Breast epithelium (tissue), 4 donors: ENCODE results near the gene TAS2R60. TPM values are rescaled to one million over a fixed set of nuclear protein-coding genes. Genes with fewer than 3 reads are reported as not detected.

Source experiments
- DNase-seq, 2 donors: peaks; one replicate each; pipeline ENCODE4 v3.0.0-alpha.2; 2019; ENCODE audit warnings: low spot score in 2 of 2
- H3K27ac ChIP-seq, 2 donors: fragments of 200-600 bp; sonication (generic) in 1 of 2; one replicate each; pipeline ENCODE4 v1.5.1; 2016 to 2019; ENCODE audit warnings: mild to moderate bottlenecking in 1 of 2
- H3K27me3 ChIP-seq, 2 donors: fragments of 200-600 bp; sonication (generic) in 1 of 2; one replicate each; pipeline versions ENCODE4 v1.5.1 to v1.6.0; 2017 to 2019; ENCODE audit warnings: control low read depth in 1 of 2, mild to moderate bottlenecking in 1 of 2
- H3K36me3 ChIP-seq: fragments of 200-600 bp; one replicate; pipeline ENCODE4 v1.5.1; 2019
- H3K4me1 ChIP-seq, 2 donors: fragments of 200-600 bp; sonication (generic); one replicate each; pipeline ENCODE4 v1.5.1; 2016 to 2019; ENCODE audit warnings: control low read depth in 1 of 2
- H3K4me3 ChIP-seq, 3 donors: fragments of 200-600 bp; sonication (generic); 1 replicate in 2 of 3; 2 replicates in 1 of 3; pipeline ENCODE4 v1.5.1; 2016 to 2019; ENCODE audit warnings: mild to moderate bottlenecking in 3 of 3, moderate library complexity in 2 of 3
- H3K9me3 ChIP-seq, 2 donors: fragments of 200-600 bp; sonication (generic) in 1 of 2; one replicate each; pipeline ENCODE4 v1.5.1; 2016 to 2019; ENCODE audit warnings: control low read depth in 1 of 2
- CTCF ChIP-seq, 3 donors: fragments of 450-650 bp; IDR thresholded peaks; one replicate each; pipeline ENCODE4 v1.5.1; 2016 to 2017; ENCODE audit warnings: antibody characterized with exemption in 3 of 3, mild to moderate bottlenecking in 3 of 3, moderate library complexity in 3 of 3
- POLR2A ChIP-seq: fragments of 450-650 bp; IDR thresholded peaks from one replicate; pipeline ENCODE4 v1.6.1; 2016; ENCODE audit warnings: antibody characterized with exemption, mild to moderate bottlenecking, moderate library complexity
- POLR2AphosphoS5 ChIP-seq, 3 donors: sonication (generic); formaldehyde crosslinking; IDR thresholded peaks; one replicate each; pipeline ENCODE4 v1.6.1; 2017; ENCODE audit warnings: antibody characterized with exemption in 3 of 3
- intact Hi-C: fragments of 100-400 bp; cut with DNase I; formaldehyde crosslinking; loops from one replicate; pipeline ENCODE4 v1.15.1; 2023; ENCODE audit warnings: low total_unique reads
- total RNA-seq, 3 donors: library from RNA; depleted of rRNA; stranded (reverse); fragments of >200 nt; gene quantifications; one replicate each; pipeline ENCODE4 v1.1.0, GENCODE V29; 2016

Gene TAS2R60
- total RNA-seq, 3 donors from 2014 or later = 1.6 TPM; not detected in 2

DNA sequence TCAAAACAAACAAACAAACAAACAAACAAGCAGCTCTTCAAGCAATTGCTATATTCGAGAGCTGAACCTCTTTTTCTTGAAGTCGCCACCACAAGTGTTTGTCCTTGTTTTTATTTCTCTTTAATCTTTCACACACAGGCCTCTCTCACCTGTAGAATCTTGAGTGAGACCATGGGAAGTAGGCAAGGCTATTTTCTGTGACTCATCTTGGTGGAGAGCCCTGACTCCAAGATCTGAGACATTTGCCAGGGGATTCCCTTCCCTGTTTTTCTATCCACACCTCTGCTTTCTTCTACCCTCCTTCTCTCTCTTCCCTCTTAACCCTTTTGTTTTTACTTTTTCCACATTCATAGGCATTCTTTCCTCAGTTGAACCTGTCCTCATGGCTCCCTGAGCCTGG lies 8.0 kb upstream of the TAS2R60 start:
- no peaks in the 10 kb centered on the region for H3K27me3 ChIP-seq
- intact Hi-C loops = no loop called here
- H3K27ac ChIP-seq = no peak overlapping the region
- H3K4me3 ChIP-seq = no peak overlapping the region
- H3K9me3 ChIP-seq = no peaks in the 10 kb centered on the region
- DNase-seq = no peak
- no peaks in the 10 kb centered on the region for H3K4me1 ChIP-seq
- no peak for TF ChIP-seq CTCF (IDR thresholded peaks at IDR 0.05)
- no peaks in the 10 kb centered on the region for H3K36me3 ChIP-seq

GRCh38 chr7:143436325-143436946 lies 6.8 kb upstream of the TAS2R60 start:
- H3K9me3 ChIP-seq = no peaks in the 10 kb centered on the region
- no peaks in the 10 kb centered on the region for H3K36me3 ChIP-seq
- TF ChIP-seq POLR2A (no peak), CTCF (IDR thresholded peaks at IDR 0.05) (no peak), POLR2AphosphoS5 (IDR thresholded peaks at IDR 0.05) (no peak)
- intact Hi-C loops = no loop called here
- H3K4me1 ChIP-seq = no peaks in the 10 kb centered on the region
- H3K27me3 ChIP-seq = no peaks in the 10 kb centered on the region
- DNase-seq = no peak
- H3K27ac ChIP-seq = no peak overlapping the region
- H3K4me3 ChIP-seq = no peak overlapping the region

GRCh38 chr7:143437578-143437977 lies 5.7 kb upstream of the TAS2R60 start:
- Histone ChIP-seq H3K27me3 (no peaks in the 10 kb centered on the region), H3K4me1 (no peaks in the 10 kb centered on the region), H3K9me3 (no peaks in the 10 kb centered on the region), H3K4me3 (no peak overlapping the region), H3K36me3 (no peaks in the 10 kb centered on the region), H3K27ac (no peak overlapping the region)
- DNase-seq = no peak
- intact Hi-C loops = no loop called here
- TF ChIP-seq POLR2A (no peak), POLR2AphosphoS5 (IDR thresholded peaks at IDR 0.05) (no peak)

- Histone ChIP-seq H3K4me3 (no peak overlapping the region), H3K27me3 (no peaks in the 10 kb centered on the region), H3K36me3 (no peaks in the 10 kb centered on the region), H3K9me3 (no peaks in the 10 kb centered on the region), H3K4me1 (no peaks in the 10 kb centered on the region), H3K27ac (no peak overlapping the region)
- intact Hi-C loops = no loop called here
- TF ChIP-seq CTCF (IDR thresholded peaks at IDR 0.05) (no peak), POLR2AphosphoS5 (IDR thresholded peaks at IDR 0.05) (no peak), POLR2A (no peak)
- no peak for DNase-seq
Measured at GRCh38 chr7:143439866-143440265, 3.4 kb upstream of the TAS2R60 start.

GRCh38 chr7:143444063-143444782 lies 970 bp downstream of the TAS2R60 start:
- TF ChIP-seq CTCF (IDR thresholded peaks at IDR 0.05) (no peak), POLR2AphosphoS5 (IDR thresholded peaks at IDR 0.05) (no peak), POLR2A (no peak)
- H3K4me1 ChIP-seq = no peaks in the 10 kb centered on the region

More at GRCh38 chr7:143444063-143444782, 970 bp downstream of the TAS2R60 start:
- H3K27ac ChIP-seq = no peak overlapping the region
- H3K27me3 ChIP-seq = no peaks in the 10 kb centered on the region
- no peak overlapping the region for H3K4me3 ChIP-seq
- DNase-seq = no peak
- intact Hi-C loops = no loop called here
- H3K9me3 ChIP-seq = no peaks in the 10 kb centered on the region
- H3K36me3 ChIP-seq = no peaks in the 10 kb centered on the region
